Aorta (tissue), 5 donors: ENCODE data around the gene SLC22A9. TPM values are rescaled to one million over a fixed set of nuclear protein-coding genes. Genes with fewer than 3 reads are reported as not detected.
"Not testable (repeated sequence)": the region's sequence is repeated elsewhere in the genome, so short reads cannot be mapped to it uniquely, and the experiment has no call there.

ENCODE experiments used
- ATAC-seq: fragments of 200-7000 bp; cut with Tn5 transposase; one replicate; pipeline ENCODE4 v1.9.1; 2022; ENCODE audit warnings: moderate library complexity; ENCODE audit not compliant: low FRiP score
- DNase-seq, 2 donors: peaks; one replicate each; pipeline ENCODE4 v3.0.0-alpha.2; 2020
- H3K27ac ChIP-seq, 2 donors: one replicate each; pipeline ENCODE4 v1.5.1; 2013; ENCODE audit warnings: low read length in 2 of 2, mild to moderate bottlenecking in 2 of 2, moderate library complexity in 2 of 2, control low read depth in 1 of 2, inconsistent platforms in 1 of 2, low read depth in 1 of 2
- H3K27me3 ChIP-seq, 2 donors: one replicate each; pipeline ENCODE4 v1.6.1; 2013; ENCODE audit warnings: control low read depth in 1 of 2, low read length in 1 of 2, mild to moderate bottlenecking in 1 of 2, moderate library complexity in 1 of 2; ENCODE audit not compliant: insufficient read depth in 2 of 2, control insufficient read depth in 1 of 2
- H3K36me3 ChIP-seq, 2 donors: one replicate each; pipeline ENCODE4 v1.6.1; 2013; ENCODE audit warnings: control low read depth in 1 of 2, low read length in 1 of 2, mild to moderate bottlenecking in 1 of 2; ENCODE audit not compliant: insufficient read depth in 2 of 2, control insufficient read depth in 1 of 2
- H3K4me1 ChIP-seq, 2 donors: one replicate each; pipeline ENCODE4 v1.6.1; 2013; ENCODE audit warnings: low read length in 2 of 2, control low read depth in 1 of 2, mild to moderate bottlenecking in 1 of 2, moderate library complexity in 1 of 2; ENCODE audit not compliant: insufficient read depth in 2 of 2, control insufficient read depth in 1 of 2
- H3K4me3 ChIP-seq, 2 donors: one replicate each; pipeline ENCODE4 v1.5.1; 2013; ENCODE audit warnings: low read length in 2 of 2, control low read depth in 1 of 2, mild to moderate bottlenecking in 1 of 2
- H3K9me3 ChIP-seq: one replicate; pipeline ENCODE4 v1.6.1; 2013; ENCODE audit warnings: mild to moderate bottlenecking, low read length; ENCODE audit not compliant: control insufficient read depth
- WGBS, 2 donors: extraction: QIAGEN DNeasy Blood & Tissue Kit; methylation state at CpG; one replicate each; pipeline ENCODE4 v1.1.7; 2013; 5-methylcytosine and 5-hydroxymethylcytosine counted together
- intact Hi-C, 2 donors: fragments of 100-400 bp; cut with DNase I; formaldehyde crosslinking; loops; one replicate each; pipeline versions ENCODE4 v1.14.2 to v1.15.0; 2022
- polyA plus RNA-seq, 2 donors: library from polyadenylated mRNA; stranded (reverse); fragments of 200-250 nt; gene quantifications; one replicate each; pipeline ENCODE4 v1.2.3, GENCODE V29; 2013
- total RNA-seq, 2 donors: library from RNA; stranded (reverse); fragmentation: NEBNext Ultra II Directional; extraction: Animal tissue kit (Norgen Biotek cat#: 25700); gene quantifications; one replicate each; pipeline ENCODE4 v1.2.1, GENCODE V29; 2021
- donor health status: healthy with polysubstance abuse.
- donor health status: Bipolar disorder and iron deficiency.
- donor health status: DM: no; HTN: no; CAD: no.
- donor health status: DM: no; HTN: no; CAD: no.
- donor health status: DM: yes; HTN: yes; CAD: no.

The SLC22A9 gene
- total and polyA plus RNA-seq, 4 donors, result not detected

GRCh38 chr11:63375434-63375833 is 5.8 kb downstream of the SLC22A9 start:
- Histone ChIP-seq H3K36me3 (no peaks in the 10 kb centered on the region), H3K27me3 (no peaks in the 10 kb centered on the region), H3K27ac (no peak overlapping the region), H3K4me3 (no peak overlapping the region), H3K9me3 (peaks cover 1% of the 10 kb centered on the region), H3K4me1 (no peaks in the 10 kb centered on the region)
- ATAC-seq (no peak), DNase-seq (no peak)
- intact Hi-C loops, result no loop called here
- 52 to 55% methylated on average over 2 of the region's 2 CpGs for WGBS, 2 donors

- no peaks in the 10 kb centered on the region for H3K4me1 ChIP-seq
- H3K9me3 ChIP-seq, result no peaks in the 10 kb centered on the region
- H3K27ac ChIP-seq, result no peak overlapping the region
- 37 to 47% methylated on average over 2 of the region's 2 CpGs for WGBS, 2 donors
- ATAC-seq, result no peak
- DNase-seq, result no peak
- no peaks in the 10 kb centered on the region for H3K27me3 ChIP-seq
- intact Hi-C loops, result no loop called here
- H3K36me3 ChIP-seq, result no peaks in the 10 kb centered on the region
- no peak overlapping the region for H3K4me3 ChIP-seq
Observed at GRCh38 chr11:63380130-63380529, 10.5 kb downstream of the SLC22A9 start.

DNA sequence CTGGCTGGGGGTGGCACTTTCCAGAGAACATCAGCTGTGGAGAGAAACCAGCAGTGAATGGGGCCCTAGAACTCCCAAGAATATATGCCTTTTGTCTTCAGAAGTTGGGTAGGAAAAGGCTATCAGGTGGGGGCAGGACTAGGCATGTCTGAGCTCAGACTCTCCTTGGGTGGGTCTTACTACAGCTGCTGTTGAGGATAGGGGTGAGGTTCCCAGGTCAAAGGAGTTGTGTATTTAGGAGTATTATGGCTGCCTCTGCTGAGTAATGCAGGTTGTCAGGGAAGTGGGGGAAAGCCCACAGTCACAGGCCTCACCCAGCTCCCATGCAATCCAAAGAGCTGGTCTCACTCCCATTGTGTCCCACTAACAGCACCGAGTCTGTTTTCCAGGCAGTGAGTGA is 26.1 kb downstream of the SLC22A9 start:
- no peaks in the 10 kb centered on the region for H3K36me3 ChIP-seq
- no peak overlapping the region for H3K4me3 ChIP-seq
- intact Hi-C loops, result no loop called here
- no peak for DNase-seq
- no peak overlapping the region for H3K27ac ChIP-seq
- no peaks in the 10 kb centered on the region for H3K27me3 ChIP-seq
- H3K4me1 ChIP-seq, result no peaks in the 10 kb centered on the region
- H3K9me3 ChIP-seq, result no peaks in the 10 kb centered on the region
- no peak for ATAC-seq
- 86 to 88% methylated on average over 1 of the region's 1 CpG for WGBS, 2 donors

- no peaks in the 10 kb centered on the region for H3K27me3 ChIP-seq
- no peaks in the 10 kb centered on the region for H3K4me1 ChIP-seq
- intact Hi-C loops, result no loop called here
- ATAC-seq (no peak), DNase-seq (no peak)
- H3K27ac ChIP-seq, result no peak overlapping the region
- H3K36me3 ChIP-seq, result no peaks in the 10 kb centered on the region
- peaks cover 1% of the 10 kb centered on the region for H3K9me3 ChIP-seq
- 53 to 58% methylated on average over 5 of the region's 5 CpGs for WGBS, 2 donors
- no peak overlapping the region for H3K4me3 ChIP-seq
Observed at GRCh38 chr11:63404161-63404935, 34.8 kb downstream of the SLC22A9 start.

- Histone ChIP-seq H3K4me3 (no peak overlapping the region), H3K27me3 (no peaks in the 10 kb centered on the region), H3K36me3 (no peaks in the 10 kb centered on the region), H3K4me1 (no peaks in the 10 kb centered on the region), H3K27ac (no peak overlapping the region), H3K9me3 (peaks cover 1% of the 10 kb centered on the region)
- intact Hi-C loops, result no loop called here
- no peak for DNase-seq
- WGBS, 2 donors, result 63 to 66% methylated on average over 3 of the region's 3 CpGs
- ATAC-seq, result no peak
Observed at GRCh38 chr11:63405114-63405513, 35.5 kb downstream of the SLC22A9 start.

- 83 to 86% methylated on average over 2 of the region's 2 CpGs for WGBS, 2 donors
- Histone ChIP-seq H3K36me3 (no peaks in the 10 kb centered on the region), H3K9me3 (peaks cover 1% of the 10 kb centered on the region), H3K4me3 (no peak overlapping the region), H3K27ac (no peak overlapping the region), H3K4me1 (no peaks in the 10 kb centered on the region), H3K27me3 (no peaks in the 10 kb centered on the region)
- ATAC-seq, result no peak
- DNase-seq, result no peak
- intact Hi-C loops, result no loop called here
Observed at GRCh38 chr11:63406458-63406857, 36.9 kb downstream of the SLC22A9 start.

DNA sequence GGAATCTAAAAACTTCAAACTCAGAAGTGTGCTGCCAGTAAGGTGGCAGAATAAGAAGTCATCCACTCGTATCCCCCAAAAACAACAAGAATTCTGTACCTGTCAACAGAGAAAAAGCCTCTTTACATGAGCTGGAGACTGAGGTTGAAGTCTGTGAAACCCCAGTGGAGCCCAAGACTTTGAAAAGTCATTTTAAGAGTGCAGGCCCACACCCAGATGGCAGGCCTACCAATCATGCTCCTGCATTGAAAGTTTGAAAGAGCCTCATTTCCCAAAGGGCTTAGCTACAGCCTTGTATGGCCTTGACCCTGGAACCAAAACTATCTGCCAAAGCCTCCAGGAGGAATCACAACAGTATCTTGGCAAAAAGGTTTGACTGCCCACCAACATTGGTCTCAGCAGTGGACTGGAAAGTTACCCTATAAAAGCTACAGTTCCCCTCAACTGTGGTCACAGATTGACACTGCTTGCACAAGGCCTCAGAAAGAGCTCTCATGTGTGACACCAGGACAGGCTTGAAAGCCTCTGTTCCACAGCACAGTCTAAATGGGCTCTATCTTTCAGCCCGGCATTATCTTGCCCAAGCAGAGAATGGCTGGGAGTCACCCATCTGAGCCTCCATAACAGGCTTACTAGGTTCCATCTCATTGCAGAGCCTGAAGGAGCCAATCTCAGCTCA is 47.7 kb downstream of the SLC22A9 start:
- WGBS, 2 donors, result 71 to 79% methylated on average over 2 of the region's 2 CpGs
- ATAC-seq (no peak), DNase-seq (no peak)

DNA sequence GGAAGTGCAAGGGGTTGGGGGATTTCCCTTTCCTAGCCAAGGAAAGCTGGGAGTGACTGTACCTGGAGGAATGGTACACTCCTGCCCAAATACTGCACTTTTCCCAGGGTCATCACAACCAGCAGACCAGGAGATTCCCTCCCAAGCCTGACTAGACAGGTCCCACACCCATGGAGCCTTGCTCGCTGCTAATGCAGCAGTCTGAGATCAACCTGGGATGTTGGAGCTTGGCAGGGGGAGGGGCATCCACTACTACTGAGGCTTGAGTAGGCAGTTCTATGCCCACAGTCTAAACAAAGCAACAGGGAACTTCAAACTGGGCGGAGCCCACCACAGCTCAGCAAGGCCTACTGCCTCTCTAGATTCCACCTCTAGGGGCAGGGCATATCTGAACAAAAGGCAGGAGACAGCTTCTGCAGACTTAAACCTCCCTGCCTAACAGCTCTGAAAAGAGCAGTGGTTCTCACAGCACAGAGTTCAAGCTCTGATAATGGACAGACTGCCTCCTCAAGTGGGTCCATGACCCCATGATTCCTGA is 58.5 kb downstream of the SLC22A9 start:
- ATAC-seq, result no peak
- no peak overlapping the region for H3K27ac ChIP-seq
- peaks cover 4% of the 10 kb centered on the region for H3K9me3 ChIP-seq
- intact Hi-C loops, result no loop called here
- WGBS, 2 donors, result 75 to 90% methylated on average over 2 of the region's 2 CpGs
- no peak for DNase-seq
- no peaks in the 10 kb centered on the region for H3K27me3 ChIP-seq
- no peak overlapping the region for H3K4me3 ChIP-seq
- H3K36me3 ChIP-seq, result no peaks in the 10 kb centered on the region
- no peaks in the 10 kb centered on the region for H3K4me1 ChIP-seq

More for the DNA sequence above, 47.7 kb downstream of the SLC22A9 start:
- Histone ChIP-seq H3K9me3 (peaks cover 11% of the 10 kb centered on the region), H3K27me3 (no peaks in the 10 kb centered on the region), H3K4me3 (no peak overlapping the region), H3K36me3 (no peaks in the 10 kb centered on the region), H3K27ac (no peak overlapping the region), H3K4me1 (no peaks in the 10 kb centered on the region)
- intact Hi-C loops, result no loop called here

GRCh38 chr11:63430731-63431130 is 61.1 kb downstream of the SLC22A9 start:
- intact Hi-C loops, H3K27me3 ChIP-seq, H3K9me3 ChIP-seq, H3K36me3 ChIP-seq, H3K4me1 ChIP-seq, H3K27ac ChIP-seq, ATAC-seq, DNase-seq, H3K4me3 ChIP-seq: not testable (repeated sequence)
- 55 to 64% methylated on average over 2 of the region's 2 CpGs for WGBS, 2 donors
